ENCODE measurements around the gene SEC24C. TPM values are rescaled to one million over a fixed set of nuclear protein-coding genes. Genes with fewer than 3 reads are reported as not detected.

SEC24C gene
- total RNA-seq, 6 experiments from 2014 or later = 39.4 to 43.4 (median 41.0) TPM

DNA sequence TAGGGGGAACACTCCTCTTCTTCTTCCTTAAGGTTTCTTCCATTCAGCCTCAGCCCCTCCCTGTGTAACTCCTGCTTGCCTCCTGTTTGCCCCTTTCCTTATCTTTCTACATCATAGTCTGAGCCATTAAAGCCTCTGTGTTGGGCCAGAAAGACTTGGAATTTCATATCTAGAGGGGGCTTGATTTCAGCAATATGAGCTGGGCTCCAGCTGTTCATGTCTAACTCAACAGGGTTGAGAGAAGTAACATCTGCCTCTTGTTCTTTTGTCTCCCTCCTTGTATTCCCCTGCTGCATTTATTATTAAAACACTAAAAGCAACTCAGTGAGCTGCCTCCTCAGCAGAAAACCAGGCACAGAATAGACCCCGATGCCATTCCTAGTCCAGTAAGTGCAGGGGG is 17.6 kb downstream of the SEC24C start:
- DNase-seq = no peak
- intact Hi-C loops (cut with DNase I) = no loop called here
- Histone ChIP-seq H3K36me3 (peaks cover 9 to 82% (median 59%) of the 10 kb centered on the region in 4 donors), H3K4me3 (no peak overlapping the region), H3K4me1 (no peaks in the 10 kb centered on the region), H3K27me3 (no peaks in the 10 kb centered on the region), H3K27ac (no peak overlapping the region), H3K9me3 (no peaks in the 10 kb centered on the region)
- no peak for ATAC-seq
- 100% methylated on average over 1 of the region's 1 CpG for whole genome bisulfite sequencing (ENCODE audit: insufficient coverage, low coverage, low lambda C conversion rate, missing lambda C conversion rate)
- TF ChIP-seq, protein P1, sequence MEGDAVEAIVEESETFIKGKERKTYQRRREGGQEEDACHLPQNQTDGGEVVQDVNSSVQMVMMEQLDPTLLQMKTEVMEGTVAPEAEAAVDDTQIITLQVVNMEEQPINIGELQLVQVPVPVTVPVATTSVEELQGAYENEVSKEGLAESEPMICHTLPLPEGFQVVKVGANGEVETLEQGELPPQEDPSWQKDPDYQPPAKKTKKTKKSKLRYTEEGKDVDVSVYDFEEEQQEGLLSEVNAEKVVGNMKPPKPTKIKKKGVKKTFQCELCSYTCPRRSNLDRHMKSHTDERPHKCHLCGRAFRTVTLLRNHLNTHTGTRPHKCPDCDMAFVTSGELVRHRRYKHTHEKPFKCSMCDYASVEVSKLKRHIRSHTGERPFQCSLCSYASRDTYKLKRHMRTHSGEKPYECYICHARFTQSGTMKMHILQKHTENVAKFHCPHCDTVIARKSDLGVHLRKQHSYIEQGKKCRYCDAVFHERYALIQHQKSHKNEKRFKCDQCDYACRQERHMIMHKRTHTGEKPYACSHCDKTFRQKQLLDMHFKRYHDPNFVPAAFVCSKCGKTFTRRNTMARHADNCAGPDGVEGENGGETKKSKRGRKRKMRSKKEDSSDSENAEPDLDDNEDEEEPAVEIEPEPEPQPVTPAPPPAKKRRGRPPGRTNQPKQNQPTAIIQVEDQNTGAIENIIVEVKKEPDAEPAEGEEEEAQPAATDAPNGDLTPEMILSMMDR (IDR thresholded peaks at IDR 0.05) = no peak
- TF ChIP-seq POLR2A (IDR thresholded peaks at IDR 0.05) = no peak

DNA sequence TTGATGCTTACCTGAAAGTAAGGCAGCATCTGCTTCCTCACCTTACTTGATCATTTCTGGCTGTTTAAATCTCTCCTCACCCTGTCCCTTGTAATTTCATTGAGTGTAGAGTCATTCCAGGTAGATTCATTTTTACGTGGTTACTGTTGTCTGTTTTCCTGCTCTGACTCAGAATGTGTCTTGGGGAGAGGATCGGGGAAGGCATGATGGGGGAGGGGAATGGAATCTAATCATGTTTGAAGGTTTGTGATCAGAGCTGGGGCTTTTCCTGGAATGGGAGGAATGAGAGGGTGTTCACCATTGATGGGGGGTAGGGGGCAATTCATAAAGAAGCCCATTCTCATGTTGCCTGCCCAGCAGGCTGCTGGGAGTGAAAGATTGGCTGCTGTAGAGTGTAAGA is 18.7 kb downstream of the SEC24C start:
- no peaks in the 10 kb centered on the region for H3K9me3 ChIP-seq
- no peak overlapping the region for H3K4me3 ChIP-seq
- intact Hi-C loops (cut with DNase I) = no loop called here
- no peak overlapping the region for H3K27ac ChIP-seq
- ATAC-seq = no peak
- TF ChIP-seq POLR2A (IDR thresholded peaks at IDR 0.05) = no peak
- TF ChIP-seq, protein P1 (IDR thresholded peaks at IDR 0.05) = no peak
- no peaks in the 10 kb centered on the region for H3K4me1 ChIP-seq
- H3K27me3 ChIP-seq = no peaks in the 10 kb centered on the region
- H3K36me3 ChIP-seq = peaks cover 9 to 93% (median 65%) of the 10 kb centered on the region in 4 donors
- 73% methylated on average over 2 of the region's 2 CpGs for WGBS (ENCODE audit: insufficient coverage, low coverage, low lambda C conversion rate, missing lambda C conversion rate)
- DNase-seq = no peak

DNA sequence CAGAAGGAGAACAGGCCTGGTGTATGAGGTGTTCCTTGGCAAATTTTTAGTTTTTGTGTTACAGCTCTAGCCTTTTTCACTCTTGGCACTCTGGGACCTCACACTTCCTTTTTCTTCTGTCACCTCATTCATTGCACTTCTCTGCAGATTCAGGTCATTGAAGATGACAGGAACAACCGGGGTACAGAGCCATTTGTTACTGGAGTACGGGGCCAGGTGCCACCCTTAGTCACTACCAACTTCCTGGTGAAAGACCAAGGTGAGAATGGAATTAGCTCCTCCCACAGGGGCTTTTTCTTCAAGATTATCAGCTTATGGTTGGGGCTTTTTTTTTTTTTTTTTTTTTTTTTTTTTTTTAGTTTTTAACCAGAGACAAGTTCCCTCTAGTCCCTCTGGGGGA is 19.2 kb downstream of the SEC24C start:
- no peak overlapping the region for H3K27ac ChIP-seq
- no peaks in the 10 kb centered on the region for H3K9me3 ChIP-seq
- 68% methylated on average over 2 of the region's 2 CpGs for WGBS (ENCODE audit: insufficient coverage, low coverage, low lambda C conversion rate, missing lambda C conversion rate)
- no peaks in the 10 kb centered on the region for H3K4me1 ChIP-seq
- no peak for ATAC-seq
- H3K36me3 ChIP-seq = peaks cover 9 to 97% (median 68%) of the 10 kb centered on the region in 4 donors
- TF ChIP-seq, protein P1 (IDR thresholded peaks at IDR 0.05) = no peak
- TF ChIP-seq POLR2A (IDR thresholded peaks at IDR 0.05) = no peak
- no peak overlapping the region for H3K4me3 ChIP-seq
- DNase-seq = no peak
- intact Hi-C loops (cut with DNase I) = no loop called here
- H3K27me3 ChIP-seq = no peaks in the 10 kb centered on the region

DNA sequence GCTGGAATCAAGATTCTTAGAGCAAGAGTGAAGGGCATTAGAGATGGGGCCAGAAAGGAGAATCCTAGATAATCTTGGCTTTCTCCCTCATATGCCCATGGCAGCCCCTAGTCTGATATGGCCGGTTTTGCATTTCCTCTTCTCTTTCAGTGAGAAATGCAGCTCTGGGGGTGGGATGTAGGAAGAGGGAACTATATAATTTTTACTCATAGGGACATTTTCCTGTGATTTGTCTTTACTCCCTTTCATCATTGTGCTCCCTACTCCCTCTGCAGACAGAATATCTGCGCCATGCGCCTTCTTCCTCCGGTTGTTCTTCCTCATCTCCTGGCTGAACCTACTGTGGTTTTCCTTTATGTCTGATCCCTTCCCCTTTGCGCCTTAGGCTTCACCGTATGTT is 20.9 kb downstream of the SEC24C start:
- Histone ChIP-seq H3K27me3 (no peaks in the 10 kb centered on the region), H3K36me3 (peaks cover 9 to 100% (median 69%) of the 10 kb centered on the region in 4 donors), H3K4me1 (no peaks in the 10 kb centered on the region), H3K27ac (no peak overlapping the region), H3K9me3 (no peaks in the 10 kb centered on the region), H3K4me3 (no peak overlapping the region)
- DNase-seq = no peak
- TF ChIP-seq POLR2A (IDR thresholded peaks at IDR 0.05) = no peak
- TF ChIP-seq, protein P1 (IDR thresholded peaks at IDR 0.05) = no peak
- intact Hi-C loops (cut with DNase I) = no loop called here
- ATAC-seq = no peak
- 80% methylated on average over 6 of the region's 6 CpGs for WGBS (ENCODE audit: insufficient coverage, low coverage, low lambda C conversion rate, missing lambda C conversion rate)

DNA sequence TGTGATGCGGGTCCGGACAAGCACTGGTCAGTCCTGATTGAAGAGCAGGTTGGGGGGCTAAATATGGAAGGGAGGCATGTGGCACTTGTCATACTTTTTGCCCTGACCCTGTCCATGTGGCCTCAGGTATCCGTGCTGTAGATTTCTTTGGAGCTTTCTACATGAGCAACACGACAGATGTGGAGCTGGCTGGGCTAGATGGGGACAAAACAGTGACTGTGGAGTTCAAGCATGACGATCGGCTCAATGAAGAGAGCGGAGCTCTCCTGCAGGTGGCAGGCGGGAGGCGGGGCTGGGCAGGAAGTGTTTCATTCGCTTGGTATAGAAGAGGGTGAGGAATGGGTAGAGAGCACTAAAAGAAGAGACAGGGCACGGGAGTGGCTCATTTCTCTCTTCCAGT is 24.7 kb downstream of the SEC24C start:
- ATAC-seq = no peak
- TF ChIP-seq, protein P1 (IDR thresholded peaks at IDR 0.05) = no peak
- Histone ChIP-seq H3K27ac (no peak overlapping the region), H3K4me3 (no peak overlapping the region), H3K4me1 (peaks cover 0 to 11% (median 4%) of the 10 kb centered on the region in 4 donors), H3K27me3 (no peaks in the 10 kb centered on the region), H3K36me3 (peaks cover 2 to 74% (median 46%) of the 10 kb centered on the region in 4 donors), H3K9me3 (no peaks in the 10 kb centered on the region)
- DNase-seq = no peak
- 79% methylated on average over 10 of the region's 11 CpGs for WGBS (ENCODE audit: insufficient coverage, low coverage, low lambda C conversion rate, missing lambda C conversion rate)
- intact Hi-C loops (cut with DNase I) = no loop called here

Data from right lobe of liver (tissue), 6 donors.